Esophagus muscularis mucosa (tissue), 3 donors: ENCODE results near the gene NTRK3.

Source experiments
- POLR2AphosphoS5 ChIP-seq, 2 donors: sonication (generic); formaldehyde crosslinking; IDR thresholded peaks; one replicate each; pipeline ENCODE4 v1.6.1; 2017; ENCODE audit warnings: antibody characterized with exemption in 2 of 2
- TF ChIP-seq, protein P1 (sequence below), 3 experiments: fragments of 200-600 bp in 2 of 3; fragments of 450-650 bp in 1 of 3; sonication (generic) in 2 of 3; IDR thresholded peaks; one replicate each; pipeline ENCODE4 v1.5.1; 2017 to 2019; ENCODE audit warnings: antibody characterized with exemption in 3 of 3, mild to moderate bottlenecking in 2 of 3, moderate library complexity in 1 of 3

DNA sequence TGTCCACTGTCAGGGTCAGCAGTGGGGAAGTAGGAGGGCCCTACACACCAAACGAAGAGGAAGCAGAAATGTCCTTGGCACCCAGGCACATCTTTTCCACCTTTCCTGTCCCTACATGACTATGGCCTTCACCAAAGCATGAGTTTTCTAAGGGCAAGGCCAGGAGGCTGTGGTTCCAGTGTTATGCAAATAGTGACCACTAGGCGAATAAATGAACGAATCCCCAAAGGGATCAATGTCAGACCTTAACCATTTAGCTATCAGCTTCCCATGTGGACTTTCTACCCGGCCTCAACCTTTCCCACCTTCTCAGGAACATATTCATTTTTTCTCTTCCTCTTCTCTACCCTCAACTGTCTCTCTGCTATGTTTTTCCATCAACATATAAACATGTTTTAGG lies 63.1 kb downstream of the NTRK3 start:
- TF ChIP-seq, protein P1, sequence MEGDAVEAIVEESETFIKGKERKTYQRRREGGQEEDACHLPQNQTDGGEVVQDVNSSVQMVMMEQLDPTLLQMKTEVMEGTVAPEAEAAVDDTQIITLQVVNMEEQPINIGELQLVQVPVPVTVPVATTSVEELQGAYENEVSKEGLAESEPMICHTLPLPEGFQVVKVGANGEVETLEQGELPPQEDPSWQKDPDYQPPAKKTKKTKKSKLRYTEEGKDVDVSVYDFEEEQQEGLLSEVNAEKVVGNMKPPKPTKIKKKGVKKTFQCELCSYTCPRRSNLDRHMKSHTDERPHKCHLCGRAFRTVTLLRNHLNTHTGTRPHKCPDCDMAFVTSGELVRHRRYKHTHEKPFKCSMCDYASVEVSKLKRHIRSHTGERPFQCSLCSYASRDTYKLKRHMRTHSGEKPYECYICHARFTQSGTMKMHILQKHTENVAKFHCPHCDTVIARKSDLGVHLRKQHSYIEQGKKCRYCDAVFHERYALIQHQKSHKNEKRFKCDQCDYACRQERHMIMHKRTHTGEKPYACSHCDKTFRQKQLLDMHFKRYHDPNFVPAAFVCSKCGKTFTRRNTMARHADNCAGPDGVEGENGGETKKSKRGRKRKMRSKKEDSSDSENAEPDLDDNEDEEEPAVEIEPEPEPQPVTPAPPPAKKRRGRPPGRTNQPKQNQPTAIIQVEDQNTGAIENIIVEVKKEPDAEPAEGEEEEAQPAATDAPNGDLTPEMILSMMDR (IDR thresholded peaks at IDR 0.05) = no peak
- TF ChIP-seq POLR2AphosphoS5 (IDR thresholded peaks at IDR 0.05) = no peak
